ENCODE results near the gene COX7A1. TPM values are rescaled to one million over a fixed set of nuclear protein-coding genes. Genes with fewer than 3 reads are reported as not detected.

The COX7A1 gene
- total RNA-seq, 1 experiment from 2014 or later = not detected

- H4K20me1 ChIP-seq (ENCODE audit: insufficient read depth) = peaks cover 32% of the 10 kb centered on the region
- peak overlapping the region; percentile 88 for H3K4me2 ChIP-seq
- H2AFZ ChIP-seq = no peak overlapping the region
- intact Hi-C loops (cut with micrococcal nuclease; ENCODE audit: unreplicated experiment) = no loop called here
- H3K27ac ChIP-seq = no peak overlapping the region
- ChIA-PET POLR2A (ENCODE audit: unreplicated experiment) (no interaction called here), CTCF (no interaction called here)
- no peak for TF ChIP-seq CTCF (conservative IDR thresholded peaks at IDR 0.05)
- no peak for TF ChIP-seq EZH2 (IDR thresholded peaks at IDR 0.05; ENCODE audit: low read depth)
- no peaks in the 10 kb centered on the region for H3K9me2 ChIP-seq (ENCODE audit: insufficient read depth)
- DNase-seq = no peak
- H3K9me3 ChIP-seq (ENCODE audit: insufficient read depth, low read depth) = no peaks in the 10 kb centered on the region
- peaks cover 31% of the 10 kb centered on the region for H3K4me1 ChIP-seq (replicated peaks; ENCODE audit: insufficient read depth)
- no TSS peak for BruUV-seq (replicated peaks)
- no peaks in the 10 kb centered on the region for H3K27me3 ChIP-seq (ENCODE audit: insufficient read depth, low read depth)
- H3F3A ChIP-seq (ENCODE audit: insufficient read depth, low read depth) = peaks cover 58% of the 10 kb centered on the region
- H3K4me3 ChIP-seq = no peak overlapping the region
- H3K79me2 ChIP-seq (ENCODE audit: low read depth) = peaks cover 43% of the 10 kb centered on the region
- peaks cover 44% of the 10 kb centered on the region for H3K36me3 ChIP-seq (ENCODE audit: low read depth)
Measured at GRCh38 chr19:36142046-36142445, 10.2 kb downstream of the COX7A1 start.

- Histone ChIP-seq H2AFZ (no peak overlapping the region), H3F3A (ENCODE audit: insufficient read depth, low read depth) (peaks cover 56% of the 10 kb centered on the region), H3K9me2 (ENCODE audit: insufficient read depth) (no peaks in the 10 kb centered on the region), H4K20me1 (ENCODE audit: insufficient read depth) (peaks cover 32% of the 10 kb centered on the region), H3K27me3 (ENCODE audit: insufficient read depth, low read depth) (no peaks in the 10 kb centered on the region), H3K4me1 (replicated peaks; ENCODE audit: insufficient read depth) (peaks cover 36% of the 10 kb centered on the region), H3K4me3 (peak overlapping the region; percentile 98), H3K79me2 (ENCODE audit: low read depth) (peaks cover 43% of the 10 kb centered on the region), H3K9me3 (ENCODE audit: insufficient read depth, low read depth) (no peaks in the 10 kb centered on the region), H3K27ac (no peak overlapping the region; the same call in none of the 2 replicates), H3K36me3 (ENCODE audit: low read depth) (peaks cover 36% of the 10 kb centered on the region), H3K4me2 (peak overlapping the region; percentile 88)
- intact Hi-C loops (cut with micrococcal nuclease; ENCODE audit: unreplicated experiment) = no loop called here
- no TSS peak for BruUV-seq (replicated peaks)
- DNase-seq = peak; percentile 81 to 93
- ChIA-PET POLR2A (ENCODE audit: unreplicated experiment) (no interaction called here), CTCF (no interaction called here)
- TF ChIP-seq EZH2 (IDR thresholded peaks at IDR 0.05; ENCODE audit: low read depth) (no peak), CTCF (conservative IDR thresholded peaks at IDR 0.05) (no peak)
Measured at GRCh38 chr19:36141039-36141927, 11.0 kb downstream of the COX7A1 start.

- peak overlapping the region; percentile 77 for H3K4me2 ChIP-seq
- H2AFZ ChIP-seq = 0 out of 2 replicates have a peak overlapping the region, but pooled peaks have one; percentile 36
- POLR2A ChIA-PET (ENCODE audit: unreplicated experiment) = interaction anchor here (0.6 to 1.0 kb wide), 3 partner anchors 13 to 284 kb away, joined by 3 to 5 read pairs (median 4); no protein-coding TSS in a partner anchor
- TSS peak; percentile 89 for BruUV-seq (replicated peaks)
- H3K27me3 ChIP-seq (ENCODE audit: insufficient read depth, low read depth) = no peaks in the 10 kb centered on the region
- no peaks in the 10 kb centered on the region for H3K9me3 ChIP-seq (ENCODE audit: insufficient read depth, low read depth)
- CTCF ChIA-PET = interaction anchor here (1.4 kb wide), 1 partner anchor 12 kb away, joined by 4 read pairs; no protein-coding TSS in a partner anchor
- intact Hi-C loops (cut with micrococcal nuclease; ENCODE audit: unreplicated experiment) = no loop called here
- peaks cover 44% of the 10 kb centered on the region for H3K4me1 ChIP-seq (replicated peaks; ENCODE audit: insufficient read depth)
- no peaks in the 10 kb centered on the region for H3K9me2 ChIP-seq (ENCODE audit: insufficient read depth)
- no peak for TF ChIP-seq CTCF (conservative IDR thresholded peaks at IDR 0.05)
- TF ChIP-seq EZH2 (IDR thresholded peaks at IDR 0.05; ENCODE audit: low read depth) = no peak
- peak; percentile 19 to 42 for DNase-seq
- H4K20me1 ChIP-seq (ENCODE audit: insufficient read depth) = peaks cover 30% of the 10 kb centered on the region
- H3F3A ChIP-seq (ENCODE audit: insufficient read depth, low read depth) = peaks cover 62% of the 10 kb centered on the region
- H3K36me3 ChIP-seq (ENCODE audit: low read depth) = peaks cover 28% of the 10 kb centered on the region
- H3K27ac ChIP-seq = peak overlapping the region; percentile 96
- H3K79me2 ChIP-seq (ENCODE audit: low read depth) = peaks cover 43% of the 10 kb centered on the region
- peak overlapping the region; percentile 98 for H3K4me3 ChIP-seq
Measured at GRCh38 chr19:36140304-36141038, 11.8 kb downstream of the COX7A1 start.

Measured in PC-9 (cell line).